Measurements from ENCODE around the gene GGT1. TPM values are rescaled to one million over a fixed set of nuclear protein-coding genes. Genes with fewer than 3 reads are reported as not detected.

The GGT1 gene
- total and polyA plus RNA-seq, 4 donors = 31.8 to 162 (median 52.9) TPM

DNA sequence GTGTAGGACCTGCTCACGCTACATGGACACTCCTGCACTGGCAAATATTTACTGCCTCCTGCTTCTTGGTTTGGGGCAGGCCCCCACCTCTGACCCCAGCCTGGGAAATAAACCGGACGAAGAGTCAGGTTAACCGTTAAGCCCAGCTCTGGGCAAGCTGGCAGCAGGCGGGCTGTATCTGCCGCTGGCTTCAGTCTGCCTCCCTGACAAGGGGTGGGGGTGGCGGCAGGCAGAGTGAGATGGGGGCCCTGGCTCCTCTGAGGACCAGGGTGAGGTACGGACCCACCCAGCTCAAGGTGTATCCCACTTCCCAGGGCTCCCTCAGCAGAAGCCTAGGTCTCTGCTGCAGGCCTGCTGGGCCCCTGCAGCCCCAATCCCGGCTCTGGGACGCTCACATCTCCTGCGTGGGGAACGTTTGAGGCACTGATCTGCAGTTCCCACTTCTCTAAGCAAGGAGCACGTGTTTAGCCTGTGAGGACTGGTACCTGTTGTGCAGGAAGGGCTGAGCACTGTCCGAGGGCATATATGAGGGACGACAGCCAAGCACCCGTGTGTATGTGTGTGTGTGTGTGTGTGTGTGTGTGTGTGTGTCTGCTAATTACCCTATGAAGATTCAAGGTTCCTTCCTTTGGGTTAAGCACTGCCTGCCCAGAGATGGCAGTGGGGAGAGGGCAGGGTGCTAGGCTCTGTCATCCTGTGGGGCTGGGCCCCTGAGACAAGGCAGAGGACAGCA lies 9.0 kb upstream of the GGT1 start:
- Histone ChIP-seq H3K27me3 (ENCODE audit: control insufficient read depth in 3 of 3, insufficient read depth in 3 of 3, low read length in 2 of 3) (no peaks in the 10 kb centered on the region), H3K4me3 (no peak overlapping the region), H3K27ac (ENCODE audit: low read depth in 1 of 2, low read length in 1 of 2) (peak overlapping the region in 1 of 2 donors; percentile 1), H3K4me1 (ENCODE audit: control insufficient read depth in 5 of 5, insufficient read depth in 5 of 5, low read length in 5 of 5) (peaks cover 0 to 28% (median 9%) of the 10 kb centered on the region in 5 donors), H3K9me3 (ENCODE audit: control insufficient read depth in 4 of 4, insufficient read depth in 3 of 4, low read length in 3 of 4) (no peaks in the 10 kb centered on the region), H3K9ac (ENCODE audit: insufficient read depth in 1 of 2, low read length in 2 of 2) (peak overlapping the region in 1 of 2 donors; percentile 13), H3K36me3 (ENCODE audit: control insufficient read depth in 4 of 4, insufficient read depth in 4 of 4, low read length in 4 of 4) (peaks cover 0 to 4% (median 2%) of the 10 kb centered on the region in 4 donors)
- ATAC-seq (ENCODE audit: insufficient read depth, low FRiP score) = no peak
- TF ChIP-seq, protein P1, sequence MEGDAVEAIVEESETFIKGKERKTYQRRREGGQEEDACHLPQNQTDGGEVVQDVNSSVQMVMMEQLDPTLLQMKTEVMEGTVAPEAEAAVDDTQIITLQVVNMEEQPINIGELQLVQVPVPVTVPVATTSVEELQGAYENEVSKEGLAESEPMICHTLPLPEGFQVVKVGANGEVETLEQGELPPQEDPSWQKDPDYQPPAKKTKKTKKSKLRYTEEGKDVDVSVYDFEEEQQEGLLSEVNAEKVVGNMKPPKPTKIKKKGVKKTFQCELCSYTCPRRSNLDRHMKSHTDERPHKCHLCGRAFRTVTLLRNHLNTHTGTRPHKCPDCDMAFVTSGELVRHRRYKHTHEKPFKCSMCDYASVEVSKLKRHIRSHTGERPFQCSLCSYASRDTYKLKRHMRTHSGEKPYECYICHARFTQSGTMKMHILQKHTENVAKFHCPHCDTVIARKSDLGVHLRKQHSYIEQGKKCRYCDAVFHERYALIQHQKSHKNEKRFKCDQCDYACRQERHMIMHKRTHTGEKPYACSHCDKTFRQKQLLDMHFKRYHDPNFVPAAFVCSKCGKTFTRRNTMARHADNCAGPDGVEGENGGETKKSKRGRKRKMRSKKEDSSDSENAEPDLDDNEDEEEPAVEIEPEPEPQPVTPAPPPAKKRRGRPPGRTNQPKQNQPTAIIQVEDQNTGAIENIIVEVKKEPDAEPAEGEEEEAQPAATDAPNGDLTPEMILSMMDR (IDR thresholded peaks at IDR 0.05; ENCODE audit: control extremely low read depth, extremely low read depth) = no peak
- WGBS, 2 donors = 69 to 73% methylated on average over 15 to 16 of the region's 16 CpGs
- peak in 2 of 3 donors; percentile 5 to 39 for DNase-seq

DNA sequence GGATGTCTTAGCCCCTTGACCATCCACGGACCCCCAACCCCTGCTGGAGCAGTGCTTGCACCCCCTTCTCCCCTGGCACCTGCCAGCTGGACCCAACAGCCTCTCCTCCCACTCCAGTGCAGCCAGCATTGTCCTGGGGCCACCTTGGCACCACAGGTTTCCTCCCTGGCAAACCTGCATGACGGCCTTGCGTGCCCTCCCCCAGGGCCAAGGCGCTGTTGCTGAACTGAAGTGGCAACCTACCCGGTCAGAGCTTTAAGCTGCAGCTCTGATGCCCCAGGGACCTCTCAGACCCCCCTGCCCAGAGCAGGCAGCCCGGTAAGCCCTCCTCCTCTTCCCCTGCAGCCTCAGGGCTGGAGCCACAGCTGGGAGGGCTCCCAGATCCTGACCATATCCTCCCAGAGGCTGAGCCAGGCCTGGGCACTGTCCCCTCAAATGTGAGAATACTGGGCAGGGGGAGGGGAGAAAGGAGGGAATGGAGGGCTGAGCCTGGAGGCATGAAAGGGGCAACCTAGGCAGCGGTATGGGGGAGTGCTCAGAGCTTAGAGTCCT lies 8.3 kb upstream of the GGT1 start:
- Histone ChIP-seq H3K4me3 (no peak overlapping the region), H3K9ac (ENCODE audit: insufficient read depth in 1 of 2, low read length in 2 of 2) (no peak overlapping the region), H3K36me3 (ENCODE audit: control insufficient read depth in 4 of 4, insufficient read depth in 4 of 4, low read length in 4 of 4) (peaks cover 0 to under 1% (median 0%) of the 10 kb centered on the region in 4 donors), H3K4me1 (ENCODE audit: control insufficient read depth in 5 of 5, insufficient read depth in 5 of 5, low read length in 5 of 5) (peaks cover 0 to 26% (median 9%) of the 10 kb centered on the region in 5 donors), H3K27me3 (ENCODE audit: control insufficient read depth in 3 of 3, insufficient read depth in 3 of 3, low read length in 2 of 3) (no peaks in the 10 kb centered on the region), H3K9me3 (ENCODE audit: control insufficient read depth in 4 of 4, insufficient read depth in 3 of 4, low read length in 3 of 4) (no peaks in the 10 kb centered on the region), H3K27ac (ENCODE audit: low read depth in 1 of 2, low read length in 1 of 2) (peak overlapping the region in 1 of 2 donors; percentile 2)
- TF ChIP-seq, protein P1 (IDR thresholded peaks at IDR 0.05; ENCODE audit: control extremely low read depth, extremely low read depth) = no peak
- ATAC-seq (ENCODE audit: insufficient read depth, low FRiP score) (no peak), DNase-seq (peak in 1 of 3 donors; percentile 37)
- 70 to 86% methylated on average over 7 of the region's 7 CpGs for WGBS, 2 donors

DNA sequence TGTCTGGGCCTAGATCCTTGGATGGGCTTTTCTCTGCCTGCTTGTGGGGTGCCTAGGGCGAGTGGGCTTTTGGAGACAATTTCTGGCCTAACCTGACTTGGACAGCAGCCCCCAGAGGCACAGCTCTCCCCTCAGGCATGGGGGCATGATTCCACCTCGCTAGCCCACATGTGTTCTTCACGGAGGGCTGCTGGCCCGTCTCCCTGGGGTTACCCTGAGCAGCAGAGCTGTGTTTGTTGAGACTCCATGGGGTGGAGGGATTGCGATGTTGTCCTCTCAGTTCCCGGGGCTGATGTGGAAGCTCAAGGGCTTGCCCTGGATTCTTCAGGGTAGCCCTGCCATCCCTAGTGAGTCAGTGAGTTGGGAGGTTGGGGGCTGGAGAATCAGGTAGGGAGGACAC lies 7.8 kb upstream of the GGT1 start:
- Histone ChIP-seq H3K9ac (ENCODE audit: insufficient read depth in 1 of 2, low read length in 2 of 2) (no peak overlapping the region), H3K36me3 (ENCODE audit: control insufficient read depth in 4 of 4, insufficient read depth in 4 of 4, low read length in 4 of 4) (no peaks in the 10 kb centered on the region), H3K4me1 (ENCODE audit: control insufficient read depth in 5 of 5, insufficient read depth in 5 of 5, low read length in 5 of 5) (peaks cover 0 to 26% (median 9%) of the 10 kb centered on the region in 5 donors), H3K4me3 (no peak overlapping the region), H3K9me3 (ENCODE audit: control insufficient read depth in 4 of 4, insufficient read depth in 3 of 4, low read length in 3 of 4) (no peaks in the 10 kb centered on the region), H3K27me3 (ENCODE audit: control insufficient read depth in 3 of 3, insufficient read depth in 3 of 3, low read length in 2 of 3) (no peaks in the 10 kb centered on the region), H3K27ac (ENCODE audit: low read depth in 1 of 2, low read length in 1 of 2) (no peak overlapping the region)
- TF ChIP-seq, protein P1 (IDR thresholded peaks at IDR 0.05; ENCODE audit: control extremely low read depth, extremely low read depth) = no peak
- 91 to 95% methylated on average over 6 of the region's 6 CpGs for WGBS, 2 donors
- ATAC-seq (ENCODE audit: insufficient read depth, low FRiP score) (no peak), DNase-seq (no peak)
